DMS153 treated with DMSO at 0.1 percent for 48 hours (cell line): ENCODE data around the gene IL10RA.

Source experiments
- DNase-seq: peaks from one replicate; lab custom pipeline; 2025; ENCODE audit not compliant: unreplicated experiment; lab: John Stamatoyannopoulos, UW

The IL10RA gene

DNA sequence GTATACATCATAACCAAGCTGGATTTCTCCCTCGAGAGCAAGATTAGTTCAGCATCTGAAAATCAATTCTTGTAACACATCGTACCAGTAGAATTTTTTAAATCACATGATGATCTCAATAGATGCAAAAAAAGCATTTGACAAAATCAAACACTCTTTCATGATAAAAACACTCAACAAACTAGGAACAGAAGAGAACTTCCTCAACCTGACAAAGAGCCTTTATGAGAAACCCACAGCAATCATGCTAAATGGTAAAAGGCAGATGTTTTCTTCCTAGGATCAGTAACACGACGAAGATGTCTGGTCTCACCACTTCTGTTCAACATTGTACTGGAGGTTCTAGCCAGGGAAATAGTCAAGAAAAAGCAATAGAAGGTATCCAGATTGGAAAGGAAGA lies 56.6 kb downstream of the IL10RA start:
- DNase-seq, result no peak

DNA sequence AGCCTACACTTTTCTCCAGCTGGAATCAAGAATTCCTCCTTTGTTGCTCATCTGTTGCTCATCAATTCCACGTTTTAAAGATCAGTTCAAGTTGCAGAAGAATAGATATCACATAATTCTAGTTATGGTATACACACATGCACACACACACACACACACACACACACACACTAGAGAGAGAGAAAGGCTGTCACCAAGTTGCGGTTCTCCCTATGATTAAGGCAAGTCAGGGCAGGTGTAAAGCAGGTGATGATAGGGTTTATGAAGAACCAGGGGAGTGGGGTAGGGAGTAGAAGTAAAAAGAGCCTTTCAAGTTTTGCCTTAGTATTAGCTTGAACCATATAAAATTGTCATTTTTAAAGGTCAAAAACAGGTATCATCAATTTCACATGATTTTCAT lies 59.0 kb downstream of the IL10RA start:
- DNase-seq, result no peak

- no peak for DNase-seq
Measured at GRCh38 chr11:118046051-118046963, 60.1 kb downstream of the IL10RA start.

GRCh38 chr11:118046964-118047700 lies 60.9 kb downstream of the IL10RA start:
- no peak for DNase-seq

DNA sequence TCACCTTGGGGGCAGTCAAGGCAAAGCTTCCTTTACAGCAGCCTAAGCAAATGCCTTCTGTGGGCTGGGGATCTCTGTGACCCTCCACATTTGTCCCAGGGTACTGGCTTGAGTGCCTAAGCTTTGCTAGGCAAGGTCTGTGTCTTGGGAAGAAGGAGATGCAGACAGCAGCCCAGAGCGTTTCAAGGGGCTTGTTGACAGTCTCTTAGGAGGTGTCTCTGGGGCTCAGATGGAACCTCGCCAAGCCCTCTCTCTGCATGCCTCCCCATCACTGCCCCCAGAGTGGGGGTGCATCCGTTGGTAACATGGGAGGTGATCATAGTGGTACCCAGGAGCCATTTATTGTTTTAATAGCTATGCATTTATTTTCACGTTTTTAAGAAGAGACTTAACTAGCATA lies 61.6 kb downstream of the IL10RA start:
- DNase-seq, result no peak

- no peak for DNase-seq
Measured at GRCh38 chr11:118048472-118049370, 62.5 kb downstream of the IL10RA start.

DNA sequence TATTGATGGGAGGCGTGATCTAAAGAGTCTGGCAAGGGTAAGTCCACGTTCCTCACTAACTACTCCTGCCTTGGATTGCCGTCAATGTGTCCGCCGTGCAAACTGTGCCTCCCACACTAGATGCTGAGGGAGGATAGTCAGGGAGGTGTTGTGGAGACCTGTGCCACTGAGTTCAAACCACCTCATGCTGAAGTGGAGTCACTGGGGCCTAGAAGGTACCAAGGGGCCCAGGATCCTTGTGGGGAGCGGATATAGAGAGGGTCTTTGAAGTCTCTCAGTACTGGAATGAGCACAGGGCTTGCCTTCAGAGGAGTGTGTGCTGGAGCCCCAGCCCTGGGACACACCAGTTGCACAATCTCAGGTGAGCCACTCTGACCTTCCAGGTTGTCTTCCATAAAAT lies 63.6 kb downstream of the IL10RA start:
- no peak for DNase-seq

- no peak for DNase-seq
Measured at GRCh38 chr11:118050208-118050891, 64.2 kb downstream of the IL10RA start.
